ENCODE data around the gene FAM83B. TPM values are rescaled to one million over a fixed set of nuclear protein-coding genes. Genes with fewer than 3 reads are reported as not detected.
"Not testable (repeated sequence)": the region's sequence is repeated elsewhere in the genome, so short reads cannot be mapped to it uniquely, and the experiment has no call there.

FAM83B gene
- total RNA-seq, 1 experiment from 2014 or later = 0.07 TPM

- Histone ChIP-seq H3K36me3 (ENCODE audit: low read depth, low read length) (peaks cover 4% of the 10 kb centered on the region; the same call in 1 of the 2 replicates), H2AFZ (ENCODE audit: low read length) (0 out of 2 replicates have a peak overlapping the region, but pooled peaks have one; percentile 25), H3K4me3 (ENCODE audit: low read length) (no peak overlapping the region), H3K79me2 (ENCODE audit: low read length) (no peaks in the 10 kb centered on the region), H3K9me2 (replicated peaks; ENCODE audit: low read length) (no peaks in the 10 kb centered on the region), H3K9me3 (ENCODE audit: low read length) (peaks cover 6% of the 10 kb centered on the region), H3K27ac (ENCODE audit: low read length) (no peak overlapping the region), H3K4me1 (ENCODE audit: insufficient read depth, low read length) (no peaks in the 10 kb centered on the region), H3F3A (ENCODE audit: low read length, unreplicated experiment) (no peaks in the 10 kb centered on the region), H4K20me1 (ENCODE audit: low read length) (no peaks in the 10 kb centered on the region), H3K9ac (ENCODE audit: low read length) (no peak overlapping the region), H3K27me3 (ENCODE audit: low read length) (no peaks in the 10 kb centered on the region), H3K4me2 (ENCODE audit: low read length) (no peak overlapping the region)
- TF ChIP-seq CTCF (conservative IDR thresholded peaks at IDR 0.05; ENCODE audit: low read depth, low read length) (no peak), EZH2phosphoT487 (IDR thresholded peaks at IDR 0.05; ENCODE audit: borderline replicate concordance, low read length) (no peak), EZH2 (IDR thresholded peaks at IDR 0.05; ENCODE audit: low read length, unreplicated experiment) (no peak)
- POLR2A ChIA-PET (ENCODE audit: unreplicated experiment) = no interaction called here
- intact Hi-C loops (cut with micrococcal nuclease) = no loop called here
- CTCF ChIA-PET = no interaction called here
- ATAC-seq = no peak
- BruUV-seq (replicated peaks) = no TSS peak
- DNase-seq = no peak
Measured at GRCh38 chr6:54817236-54817635, 29.3 kb upstream of the FAM83B start.

- Histone ChIP-seq H3K9me2 (replicated peaks; ENCODE audit: low read length) (no peaks in the 10 kb centered on the region), H3K4me2 (ENCODE audit: low read length) (no peak overlapping the region), H2AFZ (ENCODE audit: low read length) (0 out of 2 replicates have a peak overlapping the region, but pooled peaks have one; percentile 25), H3K4me3 (ENCODE audit: low read length) (no peak overlapping the region), H3F3A (ENCODE audit: low read length, unreplicated experiment) (no peaks in the 10 kb centered on the region), H3K36me3 (ENCODE audit: low read depth, low read length) (no peaks in the 10 kb centered on the region), H3K27ac (ENCODE audit: low read length) (no peak overlapping the region), H4K20me1 (ENCODE audit: low read length) (no peaks in the 10 kb centered on the region), H3K27me3 (ENCODE audit: low read length) (no peaks in the 10 kb centered on the region), H3K9me3 (ENCODE audit: low read length) (peaks cover 2% of the 10 kb centered on the region), H3K9ac (ENCODE audit: low read length) (no peak overlapping the region), H3K4me1 (ENCODE audit: insufficient read depth, low read length) (no peaks in the 10 kb centered on the region), H3K79me2 (ENCODE audit: low read length) (no peaks in the 10 kb centered on the region)
- POLR2A ChIA-PET (ENCODE audit: unreplicated experiment) = no interaction called here
- intact Hi-C loops (cut with micrococcal nuclease) = no loop called here
- BruUV-seq (replicated peaks) = no TSS peak
- CTCF ChIA-PET = no interaction called here
- ATAC-seq (no peak), DNase-seq (no peak)
- no peak for TF ChIP-seq CTCF (conservative IDR thresholded peaks at IDR 0.05; ENCODE audit: low read depth, low read length)
- no peak for TF ChIP-seq EZH2phosphoT487 (IDR thresholded peaks at IDR 0.05; ENCODE audit: borderline replicate concordance, low read length)
- TF ChIP-seq EZH2 (IDR thresholded peaks at IDR 0.05; ENCODE audit: low read length, unreplicated experiment) = no peak
Measured at GRCh38 chr6:54817834-54818233, 28.7 kb upstream of the FAM83B start.

GRCh38 chr6:54824225-54824624 lies 22.3 kb upstream of the FAM83B start:
- H3F3A ChIP-seq (ENCODE audit: low read length, unreplicated experiment); H2AFZ ChIP-seq (ENCODE audit: low read length); H3K27me3 ChIP-seq (ENCODE audit: low read length); ATAC-seq; H3K36me3 ChIP-seq (ENCODE audit: low read depth, low read length); H3K9me3 ChIP-seq (ENCODE audit: low read length); H3K9ac ChIP-seq (ENCODE audit: low read length); DNase-seq; BruUV-seq (replicated peaks); H3K9me2 ChIP-seq (replicated peaks; ENCODE audit: low read length); H3K79me2 ChIP-seq (ENCODE audit: low read length); POLR2A ChIA-PET (ENCODE audit: unreplicated experiment); CTCF ChIA-PET; H3K27ac ChIP-seq (ENCODE audit: low read length); intact Hi-C loops (cut with micrococcal nuclease); H3K4me1 ChIP-seq (ENCODE audit: insufficient read depth, low read length); H4K20me1 ChIP-seq (ENCODE audit: low read length); H3K4me2 ChIP-seq (ENCODE audit: low read length); H3K4me3 ChIP-seq (ENCODE audit: low read length): not testable (repeated sequence)
